Suprapubic skin (tissue), 4 donors: ENCODE measurements around the gene DNAAF1. TPM values are rescaled to one million over a fixed set of nuclear protein-coding genes. Genes with fewer than 3 reads are reported as not detected.

Experiments
- DNase-seq, 2 donors: peaks; one replicate each; pipeline ENCODE4 v3.0.0-alpha.2; 2019; ENCODE audit warnings: low spot score in 2 of 2
- H3K27ac ChIP-seq: fragments of 200-600 bp; sonication (generic); one replicate; pipeline ENCODE4 v1.5.1; 2019
- H3K27me3 ChIP-seq: fragments of 200-600 bp; sonication (generic); one replicate; pipeline ENCODE4 v1.5.1; 2019
- H3K36me3 ChIP-seq: fragments of 200-600 bp; sonication (generic); one replicate; pipeline ENCODE4 v1.5.1; 2019
- H3K4me1 ChIP-seq: fragments of 200-600 bp; sonication (generic); one replicate; pipeline ENCODE4 v1.5.1; 2019
- H3K4me3 ChIP-seq: fragments of 200-600 bp; sonication (generic); one replicate; pipeline ENCODE4 v1.5.1; 2019; ENCODE audit warnings: mild to moderate bottlenecking
- H3K9me3 ChIP-seq: fragments of 200-600 bp; sonication (generic); one replicate; pipeline ENCODE4 v1.5.1; 2019
- EP300 ChIP-seq: sonication (generic); formaldehyde crosslinking; IDR thresholded peaks from one replicate; pipeline ENCODE4 v1.6.1; 2017; ENCODE audit warnings: antibody characterized with exemption
- POLR2A ChIP-seq, 2 donors: fragments of 450-650 bp; IDR thresholded peaks; one replicate each; pipeline ENCODE4 v1.6.1; 2017; ENCODE audit warnings: antibody characterized with exemption in 2 of 2, mild to moderate bottlenecking in 2 of 2, moderate library complexity in 2 of 2
- POLR2AphosphoS5 ChIP-seq, 3 donors: sonication (generic); formaldehyde crosslinking; IDR thresholded peaks; one replicate each; pipeline ENCODE4 v1.6.1; 2017; ENCODE audit warnings: antibody characterized with exemption in 3 of 3
- WGBS: methylation state at CpG from one replicate; pipeline ENCODE4 v1.1.5; 2018; 5-methylcytosine and 5-hydroxymethylcytosine counted together
- total RNA-seq, 4 donors: library from RNA; depleted of rRNA; stranded (reverse); fragments of >200 nt; gene quantifications; one replicate each; pipeline ENCODE4 v1.1.0, GENCODE V29; 2016
- TF ChIP-seq, protein P1 (sequence below), 2 donors: fragments of 200-600 bp in 1 of 2; fragments of 450-650 bp in 1 of 2; sonication (generic) in 1 of 2; IDR thresholded peaks; one replicate each; pipeline ENCODE4 v1.5.1; 2016 to 2019; ENCODE audit warnings: antibody characterized with exemption in 2 of 2, mild to moderate bottlenecking in 1 of 2, moderate library complexity in 1 of 2

The DNAAF1 gene
- total RNA-seq, 4 donors from 2014 or later: 0.72 to 0.89 TPM; not detected in 2

DNA sequence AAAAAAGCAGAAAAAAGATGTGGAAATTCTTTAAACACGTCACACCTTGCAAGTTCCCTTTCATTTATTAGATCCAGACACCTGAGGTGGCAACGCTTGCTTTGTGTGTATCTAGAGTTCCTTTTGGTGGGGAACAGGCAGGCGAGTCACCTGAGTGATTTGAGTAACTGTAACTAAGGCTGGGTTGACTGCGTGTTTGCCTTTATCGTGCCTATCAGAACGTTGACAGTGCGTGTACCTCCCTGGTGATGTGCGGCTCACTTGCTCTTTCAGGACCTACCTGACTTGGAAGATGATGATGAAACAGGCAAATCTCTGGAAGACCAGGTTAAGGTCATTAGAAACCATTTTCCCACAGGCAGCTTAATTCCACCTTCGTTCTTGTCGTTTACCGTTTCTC is 29.3 kb downstream of the DNAAF1 start:
- Histone ChIP-seq H3K4me3 (no peak overlapping the region), H3K9me3 (no peaks in the 10 kb centered on the region), H3K36me3 (peaks cover 14% of the 10 kb centered on the region), H3K4me1 (peaks cover 32% of the 10 kb centered on the region), H3K27me3 (no peaks in the 10 kb centered on the region), H3K27ac (no peak overlapping the region)
- DNase-seq: no peak
- WGBS: 80% methylated on average over 11 of the region's 11 CpGs
- TF ChIP-seq, protein P1, sequence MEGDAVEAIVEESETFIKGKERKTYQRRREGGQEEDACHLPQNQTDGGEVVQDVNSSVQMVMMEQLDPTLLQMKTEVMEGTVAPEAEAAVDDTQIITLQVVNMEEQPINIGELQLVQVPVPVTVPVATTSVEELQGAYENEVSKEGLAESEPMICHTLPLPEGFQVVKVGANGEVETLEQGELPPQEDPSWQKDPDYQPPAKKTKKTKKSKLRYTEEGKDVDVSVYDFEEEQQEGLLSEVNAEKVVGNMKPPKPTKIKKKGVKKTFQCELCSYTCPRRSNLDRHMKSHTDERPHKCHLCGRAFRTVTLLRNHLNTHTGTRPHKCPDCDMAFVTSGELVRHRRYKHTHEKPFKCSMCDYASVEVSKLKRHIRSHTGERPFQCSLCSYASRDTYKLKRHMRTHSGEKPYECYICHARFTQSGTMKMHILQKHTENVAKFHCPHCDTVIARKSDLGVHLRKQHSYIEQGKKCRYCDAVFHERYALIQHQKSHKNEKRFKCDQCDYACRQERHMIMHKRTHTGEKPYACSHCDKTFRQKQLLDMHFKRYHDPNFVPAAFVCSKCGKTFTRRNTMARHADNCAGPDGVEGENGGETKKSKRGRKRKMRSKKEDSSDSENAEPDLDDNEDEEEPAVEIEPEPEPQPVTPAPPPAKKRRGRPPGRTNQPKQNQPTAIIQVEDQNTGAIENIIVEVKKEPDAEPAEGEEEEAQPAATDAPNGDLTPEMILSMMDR (IDR thresholded peaks at IDR 0.05): no peak
- no peak for TF ChIP-seq POLR2AphosphoS5 (IDR thresholded peaks at IDR 0.05)
- TF ChIP-seq POLR2A (IDR thresholded peaks at IDR 0.05): no peak
- no peak for TF ChIP-seq EP300

- Histone ChIP-seq H3K4me3 (no peak overlapping the region), H3K4me1 (peaks cover 32% of the 10 kb centered on the region), H3K9me3 (no peaks in the 10 kb centered on the region), H3K27me3 (no peaks in the 10 kb centered on the region), H3K36me3 (peaks cover 25% of the 10 kb centered on the region), H3K27ac (peak overlapping the region; percentile 82)
- no peak for DNase-seq
- no peak for TF ChIP-seq EP300
- TF ChIP-seq, protein P1 (IDR thresholded peaks at IDR 0.05): peak; percentile 69 to 84
- WGBS: 32% methylated on average over 10 of the region's 10 CpGs
These were observed 30.4 kb downstream of the DNAAF1 start for GRCh38 chr16:84175350-84176081.

- H3K27me3 ChIP-seq: no peaks in the 10 kb centered on the region
- TF ChIP-seq POLR2AphosphoS5 (IDR thresholded peaks at IDR 0.05) (no peak), EP300 (no peak), POLR2A (IDR thresholded peaks at IDR 0.05) (no peak)
- TF ChIP-seq, protein P1 (IDR thresholded peaks at IDR 0.05): no peak
- H3K27ac ChIP-seq: peak overlapping the region; percentile 82
- peaks cover 34% of the 10 kb centered on the region for H3K36me3 ChIP-seq
- no peaks in the 10 kb centered on the region for H3K9me3 ChIP-seq
- no peak overlapping the region for H3K4me3 ChIP-seq
- WGBS: 44% methylated on average over 14 of the region's 18 CpGs
- peaks cover 32% of the 10 kb centered on the region for H3K4me1 ChIP-seq
- DNase-seq: no peak
These were observed 31.3 kb downstream of the DNAAF1 start for GRCh38 chr16:84176192-84177053.

GRCh38 chr16:84177741-84178073 is 32.6 kb downstream of the DNAAF1 start:
- no peak for DNase-seq
- no peak for TF ChIP-seq POLR2AphosphoS5 (IDR thresholded peaks at IDR 0.05)
- TF ChIP-seq EP300: no peak
- no peak for TF ChIP-seq POLR2A (IDR thresholded peaks at IDR 0.05)
- TF ChIP-seq, protein P1 (IDR thresholded peaks at IDR 0.05): no peak
- Histone ChIP-seq H3K4me1 (peaks cover 32% of the 10 kb centered on the region), H3K4me3 (no peak overlapping the region), H3K36me3 (peaks cover 46% of the 10 kb centered on the region), H3K27me3 (no peaks in the 10 kb centered on the region), H3K27ac (peak overlapping the region; percentile 82), H3K9me3 (no peaks in the 10 kb centered on the region)
- 27% methylated on average over 9 of the region's 9 CpGs for WGBS

- no peaks in the 10 kb centered on the region for H3K9me3 ChIP-seq
- H3K27me3 ChIP-seq: no peaks in the 10 kb centered on the region
- peak overlapping the region; percentile 82 for H3K27ac ChIP-seq
- DNase-seq: no peak
- H3K36me3 ChIP-seq: peaks cover 51% of the 10 kb centered on the region
- no peak overlapping the region for H3K4me3 ChIP-seq
- peaks cover 32% of the 10 kb centered on the region for H3K4me1 ChIP-seq
- TF ChIP-seq, protein P1 (IDR thresholded peaks at IDR 0.05): no peak
- no peak for TF ChIP-seq POLR2AphosphoS5 (IDR thresholded peaks at IDR 0.05)
- TF ChIP-seq EP300: no peak
- no peak for TF ChIP-seq POLR2A (IDR thresholded peaks at IDR 0.05)
- 86% methylated on average over 15 of the region's 15 CpGs for WGBS
These were observed 33.1 kb downstream of the DNAAF1 start for GRCh38 chr16:84178146-84178765.
